ENCODE results near the gene XPOT.

XPOT gene

GRCh38 chr12:64470495-64470894 is 66.3 kb downstream of the XPOT start:
- no peak for DNase-seq

GRCh38 chr12:64473176-64473575 is 69.0 kb downstream of the XPOT start:
- DNase-seq, result no peak

GRCh38 chr12:64475518-64475917 is 71.3 kb downstream of the XPOT start:
- DNase-seq, result no peak

- DNase-seq, result no peak
Observed at GRCh38 chr12:64476844-64477243, 72.7 kb downstream of the XPOT start.

- no peak for DNase-seq
Observed at GRCh38 chr12:64478661-64479060, 74.5 kb downstream of the XPOT start.

GRCh38 chr12:64480148-64480547 is 76.0 kb downstream of the XPOT start:
- no peak for DNase-seq

- DNase-seq, result no peak
Observed at GRCh38 chr12:64486657-64487056, 82.5 kb downstream of the XPOT start.

- DNase-seq, result no peak
Observed at GRCh38 chr12:64491718-64492117, 87.5 kb downstream of the XPOT start.

GRCh38 chr12:64493513-64493912 is 89.3 kb downstream of the XPOT start:
- no peak for DNase-seq

GRCh38 chr12:64494998-64495729 is 91.0 kb downstream of the XPOT start:
- no peak for DNase-seq

GRCh38 chr12:64496839-64497400 is 92.7 kb downstream of the XPOT start:
- DNase-seq, result no peak

- no peak for DNase-seq
Observed at GRCh38 chr12:64497484-64497883, 93.3 kb downstream of the XPOT start.

- DNase-seq, result no peak
Observed at GRCh38 chr12:64497903-64498302, 93.7 kb downstream of the XPOT start.

GRCh38 chr12:64500394-64500793 is 96.2 kb downstream of the XPOT start:
- no peak for DNase-seq

Data from NCI-H2029 (cell line).